HG02759 (cell line): ENCODE data around the gene ZC3H11A.

Experiments used
- ATAC-seq: cut with Tn5 transposase; IDR thresholded peaks from one replicate; pipeline ENCODE4 v1.9.1; 2021; ENCODE audit warnings: mild to moderate bottlenecking, moderate library complexity; ENCODE audit not compliant: unreplicated experiment

The ZC3H11A gene

GRCh38 chr1:203839081-203839480 lies 43.7 kb downstream of the ZC3H11A start:
- no peak for ATAC-seq

DNA sequence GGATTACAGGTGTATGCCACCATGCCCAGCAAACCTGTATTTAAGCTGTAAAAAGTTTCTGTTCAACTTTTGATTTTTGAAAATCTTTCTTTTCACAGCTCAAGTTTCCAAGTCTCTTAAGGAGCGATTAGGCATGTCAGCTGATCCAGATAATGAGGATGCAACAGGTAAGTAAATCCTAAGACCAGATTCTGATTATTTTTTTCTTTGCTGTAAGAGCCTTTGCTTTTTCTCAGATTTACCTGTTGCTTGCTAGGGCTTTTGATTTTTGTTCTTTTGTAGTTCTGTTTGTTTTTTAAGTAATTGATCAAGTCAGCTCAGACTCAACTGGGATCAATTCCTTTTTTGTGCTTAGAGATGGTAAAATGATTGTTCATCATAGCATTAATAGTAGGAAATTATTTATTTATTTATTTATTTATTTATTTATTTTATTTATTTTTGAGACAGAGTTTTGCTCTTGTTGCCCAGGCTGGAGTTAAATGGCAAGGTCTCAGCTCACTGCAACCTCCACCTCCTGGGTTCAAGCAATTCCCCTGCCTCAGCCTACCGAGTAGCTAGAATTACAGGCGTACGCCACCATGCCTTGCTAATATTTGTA lies 44.9 kb downstream of the ZC3H11A start:
- ATAC-seq: no peak

- no peak for ATAC-seq
These were observed 47.1 kb downstream of the ZC3H11A start for GRCh38 chr1:203842559-203842876.

- ATAC-seq: no peak
These were observed 48.0 kb downstream of the ZC3H11A start for GRCh38 chr1:203843435-203843834.
